HG03520 (cell line): Measurements from ENCODE around the gene CC2D1A.
"Not testable (repeated sequence)": the region's sequence is repeated elsewhere in the genome, so short reads cannot be mapped to it uniquely, and the experiment has no call there.

Experiments
- ATAC-seq: cut with Tn5 transposase; IDR thresholded peaks from one replicate; pipeline ENCODE4 v1.9.1; 2021; ENCODE audit warnings: mild to moderate bottlenecking, moderate library complexity; ENCODE audit not compliant: unreplicated experiment

CC2D1A gene

DNA sequence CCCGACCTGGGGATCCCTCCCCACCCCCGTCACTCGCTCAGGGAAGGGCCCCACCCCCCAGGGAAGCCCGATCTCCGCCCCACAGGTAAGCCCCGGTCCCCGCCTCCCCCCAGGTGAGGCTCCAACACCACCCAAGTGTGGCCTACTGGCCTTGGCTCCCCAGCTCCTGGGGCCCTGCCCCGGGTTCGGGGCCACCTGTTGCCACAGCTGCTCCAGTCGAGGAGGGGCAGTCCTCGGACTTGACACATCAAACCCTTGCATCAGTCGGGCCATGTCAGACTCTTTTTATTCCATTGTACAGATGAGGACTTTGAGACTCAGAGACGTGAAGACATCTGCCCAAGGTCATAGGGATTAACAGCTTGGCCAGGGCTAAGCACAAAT is 512 bp downstream of the CC2D1A start:
- peak; percentile 17 for ATAC-seq

DNA sequence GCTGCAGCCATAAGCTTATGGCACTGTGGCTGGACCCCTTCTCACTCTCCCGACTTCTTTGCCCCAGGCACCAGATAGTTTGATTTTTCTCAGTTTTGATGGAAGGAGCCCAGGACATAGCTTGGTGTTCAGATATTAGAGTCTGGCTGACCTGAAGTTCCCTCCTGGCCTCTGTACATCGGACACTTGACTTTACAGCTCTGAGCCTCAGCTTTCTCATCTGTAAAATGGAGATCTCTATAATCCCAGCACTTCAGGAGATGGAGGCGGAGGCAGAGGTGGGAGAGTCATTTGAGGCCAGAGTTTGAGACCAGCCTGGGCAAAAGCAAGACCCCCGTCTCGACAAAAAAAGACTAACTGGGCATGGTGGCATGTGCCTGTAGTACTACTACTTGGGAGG is 909 bp downstream of the CC2D1A start:
- ATAC-seq = no peak

- ATAC-seq = no peak
Observed at GRCh38 chr19:13908674-13909073, 2.7 kb downstream of the CC2D1A start.

DNA sequence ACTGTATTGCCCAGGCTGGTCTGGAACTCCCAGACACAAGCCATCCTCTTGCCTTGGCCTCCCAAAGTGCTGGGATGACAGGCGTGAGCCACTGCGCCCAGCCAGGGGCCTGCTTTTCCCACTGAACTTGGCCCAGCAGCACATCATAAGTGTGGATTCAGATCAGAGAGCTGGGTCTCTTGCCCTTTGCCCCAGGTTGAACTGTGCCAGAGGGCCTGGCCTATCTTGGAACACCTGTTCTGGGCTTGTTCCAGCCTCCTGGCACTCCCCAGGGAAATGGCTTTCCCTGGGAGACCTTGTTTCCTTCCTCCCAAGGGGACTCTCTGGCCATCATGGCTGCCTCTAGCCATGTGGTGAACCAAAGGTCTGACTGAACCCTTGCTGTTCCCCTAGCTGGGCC is 3.4 kb downstream of the CC2D1A start:
- no peak for ATAC-seq

- no peak for ATAC-seq
Observed at GRCh38 chr19:13913352-13913751, 7.4 kb downstream of the CC2D1A start.

DNA sequence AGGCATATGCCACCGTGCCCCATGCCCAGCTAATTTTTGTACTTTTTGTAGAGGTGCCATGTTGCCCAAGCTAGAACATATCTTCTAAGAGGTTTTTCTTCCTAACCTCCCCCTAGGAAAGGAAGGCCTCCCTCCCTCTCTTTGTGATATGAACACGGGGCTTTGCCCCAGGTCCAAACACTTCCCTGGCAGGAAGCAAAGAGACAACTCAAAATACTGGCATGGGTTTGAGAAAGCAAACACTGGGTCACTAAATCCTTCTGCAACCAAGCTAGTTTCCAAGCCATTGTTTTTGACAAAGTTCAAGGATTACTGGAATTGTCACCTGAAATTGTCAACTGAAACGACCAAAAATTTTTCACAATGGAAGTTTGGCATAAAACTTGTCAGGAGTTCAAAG is 8.8 kb downstream of the CC2D1A start:
- no peak for ATAC-seq

- no peak for ATAC-seq
Observed at GRCh38 chr19:13917888-13918406, 11.9 kb downstream of the CC2D1A start.

GRCh38 chr19:13918726-13919411 is 12.9 kb downstream of the CC2D1A start:
- no peak for ATAC-seq

DNA sequence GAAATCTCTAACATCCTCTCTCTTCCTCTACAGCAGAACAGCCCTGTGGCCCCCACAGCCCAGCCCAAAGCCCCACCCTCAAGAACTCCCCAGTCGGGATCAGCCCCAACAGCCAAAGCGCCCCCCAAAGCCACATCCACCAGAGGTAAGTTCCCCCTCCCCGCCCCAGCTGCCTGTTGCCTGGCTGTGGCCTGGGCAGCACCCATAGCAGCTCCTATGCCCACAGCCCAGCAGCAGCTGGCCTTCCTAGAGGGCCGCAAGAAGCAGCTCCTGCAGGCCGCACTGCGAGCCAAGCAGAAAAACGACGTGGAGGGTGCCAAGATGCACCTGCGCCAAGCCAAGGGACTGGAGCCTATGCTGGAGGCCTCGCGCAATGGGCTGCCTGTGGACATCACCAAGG is 14.5 kb downstream of the CC2D1A start:
- no peak for ATAC-seq

DNA sequence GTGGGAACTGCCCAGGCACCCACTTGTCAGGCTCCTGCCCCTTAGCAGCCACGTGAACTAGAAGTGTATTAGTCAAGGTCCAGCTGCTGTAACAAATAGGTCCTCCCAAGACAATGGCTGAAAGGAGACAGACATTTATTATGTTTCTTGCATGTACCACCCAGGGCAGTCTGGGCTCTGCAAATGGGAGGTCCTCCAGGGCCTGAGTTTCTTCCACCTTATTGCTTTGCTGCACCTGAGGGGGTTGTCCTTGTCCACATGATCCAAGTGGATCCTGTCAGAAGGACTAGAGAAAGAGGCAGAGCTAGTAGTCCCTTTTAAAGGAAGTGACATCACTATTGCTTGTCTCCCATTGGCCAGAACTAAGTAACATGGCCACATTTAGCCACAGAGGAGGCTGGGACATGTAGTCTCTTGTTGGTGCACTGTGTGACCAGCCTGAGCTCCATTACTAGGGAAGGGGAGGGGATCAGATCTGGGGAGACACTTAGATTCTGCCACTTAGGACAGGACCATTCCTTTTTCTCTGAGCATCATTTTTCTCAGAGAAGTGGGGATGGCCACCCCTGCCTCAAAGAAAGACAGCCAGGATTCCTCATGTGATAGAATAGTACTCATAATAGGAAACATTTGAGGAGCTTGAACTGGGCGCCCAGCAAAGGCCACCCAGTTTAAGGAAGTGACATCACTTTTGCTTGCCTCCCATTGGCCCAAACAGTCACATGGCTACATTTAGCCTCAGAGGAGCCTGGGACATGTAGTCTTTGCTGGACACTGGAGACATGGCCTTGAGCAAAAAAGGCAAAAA is 15.1 kb downstream of the CC2D1A start:
- ATAC-seq = no peak

DNA sequence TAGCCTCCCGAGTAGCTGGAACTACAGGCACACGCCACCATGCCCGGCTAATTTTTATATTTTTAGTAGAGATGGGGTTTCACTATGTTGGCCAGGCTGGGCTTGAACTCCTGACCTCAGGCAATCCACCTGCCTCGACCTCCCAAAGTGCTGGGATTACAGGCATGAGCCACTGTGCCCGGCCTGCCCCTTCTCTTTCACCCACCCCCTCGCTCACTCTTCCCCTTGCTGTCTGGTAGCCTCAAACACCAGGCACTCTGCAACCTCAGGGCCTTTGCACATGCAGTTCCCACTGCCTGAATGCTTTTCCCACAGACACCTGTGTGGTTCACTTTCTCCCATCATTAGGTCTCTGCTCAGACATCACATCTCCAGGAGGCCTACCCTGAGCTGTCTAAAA is 16.1 kb downstream of the CC2D1A start:
- ATAC-seq = not testable (repeated sequence)

DNA sequence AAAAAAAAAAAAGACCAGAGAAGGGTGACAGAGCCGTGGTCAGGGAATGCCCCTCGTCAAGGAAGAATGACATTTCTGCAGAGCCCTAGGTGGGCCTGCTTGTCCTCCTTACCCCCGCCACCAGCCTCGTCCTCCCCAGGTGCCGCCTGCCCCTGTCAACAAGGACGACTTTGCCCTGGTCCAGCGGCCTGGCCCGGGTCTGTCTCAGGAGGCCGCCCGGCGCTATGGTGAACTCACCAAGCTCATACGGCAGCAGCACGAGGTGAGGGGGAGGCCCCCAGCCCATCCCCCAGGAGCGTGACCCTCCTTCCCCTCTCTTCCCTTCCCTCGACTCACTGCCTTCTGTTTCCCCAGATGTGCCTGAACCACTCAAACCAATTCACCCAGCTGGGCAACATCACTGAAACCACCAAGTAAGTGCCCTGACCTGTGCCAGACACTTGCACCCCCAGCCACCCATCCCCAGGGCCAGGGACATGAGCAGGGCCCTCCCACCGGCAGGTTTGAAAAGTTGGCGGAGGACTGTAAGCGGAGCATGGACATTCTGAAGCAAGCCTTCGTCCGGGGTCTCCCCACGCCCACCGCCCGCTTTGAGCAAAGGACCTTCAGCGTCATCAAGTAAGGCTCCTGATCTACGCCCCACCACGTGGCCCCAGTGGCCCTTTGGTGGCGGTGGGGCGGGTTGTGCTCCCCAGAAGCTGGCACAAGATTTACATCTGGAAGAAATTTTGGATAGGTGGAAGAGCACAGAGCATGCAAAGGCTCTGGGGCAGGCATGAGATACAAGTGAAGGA is 17.4 kb downstream of the CC2D1A start:
- no peak for ATAC-seq

DNA sequence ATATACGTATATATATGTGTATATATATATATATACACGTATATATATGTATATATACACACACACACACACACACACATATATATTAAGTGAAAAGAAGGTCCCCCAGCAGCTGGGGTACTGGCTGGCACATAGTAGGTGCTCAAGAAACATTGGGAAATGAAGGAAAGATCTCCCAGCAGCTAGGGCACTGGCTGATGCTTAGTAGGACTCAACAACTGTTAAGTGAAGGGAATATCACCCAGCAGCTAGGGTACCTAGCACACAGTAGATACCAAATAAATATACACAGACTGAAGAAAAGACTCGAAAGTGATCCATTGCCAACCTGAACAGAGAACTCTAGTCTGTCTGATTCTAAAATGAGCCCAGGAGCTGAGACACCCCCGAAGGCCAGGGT is 20.0 kb downstream of the CC2D1A start:
- ATAC-seq = no peak

DNA sequence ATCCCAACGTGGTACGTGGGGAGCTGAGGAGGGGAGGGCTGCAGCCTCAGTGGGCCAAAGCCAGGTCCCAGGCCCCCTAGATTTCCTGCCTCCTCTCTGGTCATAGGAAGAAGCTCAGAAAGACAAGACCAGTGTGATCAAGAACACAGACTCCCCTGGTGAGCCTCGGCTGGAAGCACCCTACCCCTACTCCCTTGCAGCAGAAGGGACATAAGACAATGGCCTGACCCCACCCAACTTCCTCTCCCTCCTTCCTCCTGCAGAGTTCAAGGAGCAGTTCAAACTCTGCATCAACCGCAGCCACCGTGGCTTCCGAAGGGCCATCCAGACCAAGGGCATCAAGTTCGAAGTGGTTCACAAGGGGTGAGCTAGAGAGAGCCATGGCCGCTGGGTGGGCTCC is 20.7 kb downstream of the CC2D1A start:
- ATAC-seq = no peak

- ATAC-seq = no peak
Observed at GRCh38 chr19:13929340-13929739, 23.3 kb downstream of the CC2D1A start.

- ATAC-seq = no peak
Observed at GRCh38 chr19:13929956-13930355, 24.0 kb downstream of the CC2D1A start.

GRCh38 chr19:13930402-13930801 is 24.4 kb downstream of the CC2D1A start:
- no peak for ATAC-seq

GRCh38 chr19:13931391-13932148 is 25.6 kb downstream of the CC2D1A start:
- ATAC-seq = no peak

DNA sequence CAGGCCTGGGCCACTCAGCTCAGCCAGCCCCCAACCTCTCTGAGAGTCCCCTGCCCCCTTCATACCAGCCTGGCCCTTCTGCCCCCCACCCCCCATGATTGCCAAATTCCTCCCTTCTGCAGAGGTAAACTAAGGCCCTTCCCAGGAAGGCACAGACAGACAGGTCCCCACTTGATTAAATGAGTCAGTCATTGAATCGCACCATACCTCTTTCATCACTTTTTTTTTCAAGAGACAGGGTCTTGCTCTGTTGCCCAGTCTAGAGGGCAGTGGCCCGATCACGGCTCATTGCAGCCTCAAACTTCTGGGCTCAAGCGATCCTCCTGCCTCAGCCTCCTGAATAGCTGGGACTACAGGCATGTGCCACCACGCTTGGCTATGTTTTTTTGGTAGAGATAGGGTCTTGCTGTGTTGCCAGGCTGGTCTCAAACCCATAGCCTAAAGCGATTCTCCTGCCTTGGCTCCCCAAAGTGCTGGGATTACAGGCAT is 26.2 kb downstream of the CC2D1A start:
- no peak for ATAC-seq

GRCh38 chr19:13932911-13933393 is 27.0 kb downstream of the CC2D1A start:
- ATAC-seq = no peak

DNA sequence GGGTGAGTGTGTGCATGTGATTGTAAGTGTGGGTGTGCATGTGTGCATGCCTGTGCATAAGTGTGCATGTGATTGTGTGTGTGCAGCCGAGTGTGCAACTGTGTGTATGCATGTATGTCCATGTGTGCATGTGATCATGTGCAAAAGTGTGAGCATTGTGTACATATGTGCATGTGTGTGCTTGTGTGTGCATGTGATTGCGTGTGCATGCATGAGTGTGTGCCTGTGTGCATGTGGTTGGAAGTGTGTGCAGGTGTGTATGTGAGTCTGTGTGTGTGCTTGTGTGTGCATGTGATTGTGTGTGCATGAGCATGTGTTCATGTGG is 28.7 kb downstream of the CC2D1A start:
- no peak for ATAC-seq
